ENCODE results near the gene SEMA7A.
A peak's percentile ranks its signal among the peaks of the same experiment; 100 is the strongest.

The SEMA7A gene

GRCh38 chr15:74434263-74435136 is 742 bp upstream of the SEMA7A start:
- Histone ChIP-seq H3K27ac (no peak overlapping the region), H3K9me3 (ENCODE audit: low read depth, low read length) (no peaks in the 10 kb centered on the region)
- DNase-seq (ENCODE audit: low read depth, low spot score), result no peak

DNA sequence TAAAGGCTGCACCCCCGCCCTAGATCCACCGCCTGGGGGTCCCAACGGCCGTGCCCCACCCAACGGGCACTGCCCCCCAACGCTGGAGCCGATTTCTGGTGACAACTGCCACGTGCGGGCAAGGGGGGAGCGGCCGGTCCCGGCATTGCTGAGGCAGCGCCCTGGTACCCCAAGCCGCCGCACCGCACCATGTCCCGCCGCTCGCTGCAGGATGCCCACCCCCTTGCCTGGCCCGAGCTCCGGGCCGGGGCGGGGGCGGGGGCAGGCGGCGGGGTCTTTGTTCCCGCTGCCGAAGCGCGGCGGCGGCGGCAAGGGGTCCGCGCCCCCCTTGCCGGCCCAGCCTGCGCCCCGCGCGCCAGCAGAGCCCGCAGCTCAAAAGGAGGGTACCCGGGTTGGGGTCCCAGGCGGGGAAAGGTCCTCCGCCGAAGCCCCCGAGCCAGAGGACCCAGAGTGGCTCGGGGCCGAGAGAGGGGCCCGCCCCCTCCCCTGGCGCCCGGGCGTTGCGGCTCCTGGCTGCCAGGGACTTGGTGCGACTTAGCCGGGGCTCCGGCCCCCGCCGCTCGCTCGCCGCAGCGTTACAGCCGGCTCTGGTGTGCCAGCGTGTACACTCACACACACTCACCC is 678 bp downstream of the SEMA7A start:
- H3K9me3 ChIP-seq (ENCODE audit: low read depth, low read length), result no peaks in the 10 kb centered on the region
- peak overlapping the region; percentile 75 for H3K4me3 ChIP-seq
- H3K27ac ChIP-seq, result no peak overlapping the region
- TF ChIP-seq POLR2AphosphoS5 (IDR thresholded peaks at IDR 0.05; ENCODE audit: borderline replicate concordance, low read depth, low read length) (no peak), FOXP2 (optimal IDR thresholded peaks at IDR 0.05; ENCODE audit: control extremely low read depth, extremely low read length, insufficient read depth) (no peak), EZH2 (IDR thresholded peaks at IDR 0.05) (no peak)
- no peaks in the 10 kb centered on the region for H3K36me3 ChIP-seq (ENCODE audit: insufficient read depth, low read length)
- H3K9ac ChIP-seq (ENCODE audit: insufficient read length), result no peak overlapping the region
- no peak for DNase-seq (ENCODE audit: low read depth, low spot score)

More at GRCh38 chr15:74434263-74435136, 742 bp upstream of the SEMA7A start:
- H3K36me3 ChIP-seq (ENCODE audit: insufficient read depth, low read length), result no peaks in the 10 kb centered on the region
- TF ChIP-seq FOXP2 (optimal IDR thresholded peaks at IDR 0.05; ENCODE audit: control extremely low read depth, extremely low read length, insufficient read depth), result no peak
- TF ChIP-seq POLR2AphosphoS5 (IDR thresholded peaks at IDR 0.05; ENCODE audit: borderline replicate concordance, low read depth, low read length), result no peak
- no peak for TF ChIP-seq EZH2 (IDR thresholded peaks at IDR 0.05)
- H3K9ac ChIP-seq (ENCODE audit: insufficient read length), result no peak overlapping the region
- 0 out of 2 replicates have a peak overlapping the region, but pooled peaks have one; percentile 75 for H3K4me3 ChIP-seq

DNA sequence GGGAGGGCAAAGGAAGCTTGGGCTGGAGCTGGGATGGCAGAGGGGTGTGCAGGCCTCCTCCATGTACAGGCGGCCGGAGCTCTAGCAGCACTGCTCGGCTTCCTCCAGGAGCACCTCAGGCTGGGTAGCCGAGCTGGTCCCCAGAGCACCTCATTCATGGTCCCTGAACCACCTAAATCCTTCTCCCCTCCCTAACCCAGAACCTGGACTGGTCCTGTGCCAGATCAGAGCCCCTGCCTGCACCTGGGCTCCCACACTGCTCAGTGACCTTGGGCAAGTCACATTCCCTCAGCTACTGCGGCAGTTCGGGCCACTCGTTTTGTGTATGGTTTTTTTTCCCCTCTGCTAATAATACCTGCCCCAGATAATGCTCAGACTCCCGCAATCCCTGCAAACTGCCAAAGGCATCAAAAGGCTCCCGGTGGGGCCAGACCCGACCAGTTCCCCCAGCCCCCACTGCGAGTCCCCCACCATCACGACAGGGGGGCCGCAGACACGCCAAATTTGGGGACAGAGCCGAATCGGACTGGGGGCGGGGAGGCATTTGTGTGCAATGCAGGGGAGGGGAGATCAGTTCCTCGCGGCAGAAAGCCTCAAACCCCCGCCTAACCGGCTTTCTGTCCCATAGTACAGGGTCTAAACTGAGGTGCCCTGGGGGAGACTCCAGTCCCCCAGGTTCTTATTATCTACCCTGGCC is 1.3 kb downstream of the SEMA7A start:
- TF ChIP-seq POLR2AphosphoS5 (IDR thresholded peaks at IDR 0.05; ENCODE audit: borderline replicate concordance, low read depth, low read length) (no peak), EZH2 (IDR thresholded peaks at IDR 0.05) (no peak), FOXP2 (optimal IDR thresholded peaks at IDR 0.05; ENCODE audit: control extremely low read depth, extremely low read length, insufficient read depth) (no peak)
- H3K27ac ChIP-seq, result no peak overlapping the region
- no peaks in the 10 kb centered on the region for H3K9me3 ChIP-seq (ENCODE audit: low read depth, low read length)
- H3K36me3 ChIP-seq (ENCODE audit: insufficient read depth, low read length), result no peaks in the 10 kb centered on the region
- no peak overlapping the region for H3K4me3 ChIP-seq
- no peak overlapping the region for H3K9ac ChIP-seq (ENCODE audit: insufficient read length)
- no peak for DNase-seq (ENCODE audit: low read depth, low spot score)

GRCh38 chr15:74431645-74432044 is 2.1 kb downstream of the SEMA7A start:
- H3K9ac ChIP-seq (ENCODE audit: insufficient read length), result no peak overlapping the region
- DNase-seq (ENCODE audit: low read depth, low spot score), result no peak
- no peak overlapping the region for H3K27ac ChIP-seq
- H3K4me3 ChIP-seq, result no peak overlapping the region
- no peaks in the 10 kb centered on the region for H3K36me3 ChIP-seq (ENCODE audit: insufficient read depth, low read length)
- no peaks in the 10 kb centered on the region for H3K9me3 ChIP-seq (ENCODE audit: low read depth, low read length)
- no peak for TF ChIP-seq FOXP2 (optimal IDR thresholded peaks at IDR 0.05; ENCODE audit: control extremely low read depth, extremely low read length, insufficient read depth)
- no peak for TF ChIP-seq POLR2AphosphoS5 (IDR thresholded peaks at IDR 0.05; ENCODE audit: borderline replicate concordance, low read depth, low read length)
- no peak for TF ChIP-seq EZH2 (IDR thresholded peaks at IDR 0.05)

DNA sequence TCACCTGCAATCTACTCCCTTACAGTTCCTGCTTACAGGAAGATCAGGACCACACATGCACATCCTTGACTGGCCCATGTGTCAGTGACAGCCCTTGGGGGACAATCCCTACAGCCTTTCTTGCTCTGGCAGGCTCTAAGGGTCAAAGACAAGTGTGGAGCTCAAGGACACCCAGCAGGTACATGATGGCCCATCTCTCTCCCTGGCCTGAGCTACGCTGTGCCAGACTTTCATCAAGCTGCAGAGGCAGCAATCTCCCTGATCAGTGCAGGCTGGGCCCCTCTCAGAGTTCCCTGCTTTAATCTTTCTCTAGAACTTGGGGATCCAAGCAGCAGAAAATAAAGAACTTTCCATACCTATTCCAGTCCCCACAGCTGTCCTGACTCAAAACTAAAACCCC is 2.6 kb downstream of the SEMA7A start:
- TF ChIP-seq EZH2 (IDR thresholded peaks at IDR 0.05), result no peak
- no peak overlapping the region for H3K9ac ChIP-seq (ENCODE audit: insufficient read length)
- no peak for DNase-seq (ENCODE audit: low read depth, low spot score)
- no peaks in the 10 kb centered on the region for H3K9me3 ChIP-seq (ENCODE audit: low read depth, low read length)
- H3K36me3 ChIP-seq (ENCODE audit: insufficient read depth, low read length), result no peaks in the 10 kb centered on the region
- H3K4me3 ChIP-seq, result no peak overlapping the region
- no peak overlapping the region for H3K27ac ChIP-seq

DNA sequence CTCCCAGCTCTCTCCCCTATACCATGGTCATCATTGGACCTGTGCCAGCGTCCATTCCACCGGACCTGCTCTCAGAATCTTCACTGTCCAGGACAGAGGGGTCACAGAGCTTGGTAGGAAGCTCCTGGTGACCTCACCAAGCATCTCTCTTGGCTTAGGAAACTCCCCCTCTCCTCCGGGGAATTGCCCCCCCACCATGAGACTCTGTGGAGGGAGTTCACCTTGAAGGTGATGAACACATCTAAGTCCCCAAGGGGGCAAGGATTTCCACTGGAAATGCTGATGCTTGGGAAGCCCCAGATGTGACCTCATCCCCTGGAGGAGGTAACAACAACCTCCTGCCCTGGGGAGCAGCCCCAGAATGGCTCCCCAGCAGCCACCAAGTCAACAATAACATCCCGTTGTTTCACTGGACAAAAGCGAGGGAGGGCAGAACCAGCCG is 3.2 kb downstream of the SEMA7A start:
- Histone ChIP-seq H3K27ac (no peak overlapping the region), H3K9me3 (ENCODE audit: low read depth, low read length) (no peaks in the 10 kb centered on the region), H3K9ac (ENCODE audit: insufficient read length) (no peak overlapping the region), H3K4me3 (no peak overlapping the region), H3K36me3 (ENCODE audit: insufficient read depth, low read length) (no peaks in the 10 kb centered on the region)
- no peak for DNase-seq (ENCODE audit: low read depth, low spot score)
- TF ChIP-seq FOXP2 (optimal IDR thresholded peaks at IDR 0.05; ENCODE audit: control extremely low read depth, extremely low read length, insufficient read depth) (no peak), POLR2AphosphoS5 (IDR thresholded peaks at IDR 0.05; ENCODE audit: borderline replicate concordance, low read depth, low read length) (no peak), EZH2 (IDR thresholded peaks at IDR 0.05) (no peak)

GRCh38 chr15:74429781-74430400 is 3.9 kb downstream of the SEMA7A start:
- no peak overlapping the region for H3K9ac ChIP-seq (ENCODE audit: insufficient read length)
- H3K27ac ChIP-seq, result no peak overlapping the region
- no peak overlapping the region for H3K4me3 ChIP-seq
- H3K36me3 ChIP-seq (ENCODE audit: insufficient read depth, low read length), result no peaks in the 10 kb centered on the region
- DNase-seq (ENCODE audit: low read depth, low spot score), result no peak
- no peak for TF ChIP-seq POLR2AphosphoS5 (IDR thresholded peaks at IDR 0.05; ENCODE audit: borderline replicate concordance, low read depth, low read length)
- TF ChIP-seq EZH2 (IDR thresholded peaks at IDR 0.05), result no peak
- no peak for TF ChIP-seq FOXP2 (optimal IDR thresholded peaks at IDR 0.05; ENCODE audit: control extremely low read depth, extremely low read length, insufficient read depth)
- no peaks in the 10 kb centered on the region for H3K9me3 ChIP-seq (ENCODE audit: low read depth, low read length)
